BLaER1 treated with 17β-estradiol and CSF1 and Interleukin-3, amounts not matched to agents 10 nM and 100 nM (cell line): ENCODE results near the gene PLEKHA3.

Experiments used
- H3K27ac ChIP-seq, 11 experiments: shearing (Covaris generic); formaldehyde crosslinking; 2 replicates each; pipeline ENCODE4 v1.8.1; 2022
- H3K27me3 ChIP-seq, 11 experiments: shearing (Covaris generic); formaldehyde crosslinking; 2 replicates each; pipeline ENCODE4 v1.8.1; 2022
- H3K36me3 ChIP-seq, 11 experiments: shearing (Covaris generic); formaldehyde crosslinking; 2 replicates each; pipeline ENCODE4 v1.8.1; 2022
- H3K4me1 ChIP-seq, 10 experiments: shearing (Covaris generic); formaldehyde crosslinking; 2 replicates each; pipeline ENCODE4 v1.8.1; 2022
- H3K4me2 ChIP-seq, 11 experiments: shearing (Covaris generic); formaldehyde crosslinking; 2 replicates each; pipeline ENCODE4 v1.8.1; 2022
- H3K4me3 ChIP-seq, 10 experiments: shearing (Covaris generic); formaldehyde crosslinking; 2 replicates each; pipeline ENCODE4 v1.8.1; 2022
- H3K9ac ChIP-seq, 11 experiments: shearing (Covaris generic); formaldehyde crosslinking; 2 replicates each; pipeline ENCODE4 v1.8.1; 2022
- H3K9me3 ChIP-seq, 11 experiments: shearing (Covaris generic); formaldehyde crosslinking; replicated peaks in 1 of 11; 2 replicates each; pipeline ENCODE4 v1.8.1; 2022
- H4K20me1 ChIP-seq, 11 experiments: shearing (Covaris generic); formaldehyde crosslinking; 2 replicates each; pipeline ENCODE4 v1.8.1; 2022
- Cebpa-rat ChIP-seq, 11 experiments: shearing (Covaris generic); IDR thresholded peaks; 2 replicates each; pipeline ENCODE4 v1.8.1; 2022

PLEKHA3 gene

GRCh38 chr2:178476477-178476876 lies 3.8 kb upstream of the PLEKHA3 start:
- Histone ChIP-seq H3K4me3 (peak overlapping the region in 1 of 10 experiments; percentile 74; a peak in 2 of 20 replicates), H3K9me3 (no peaks in the 10 kb centered on the region), H3K4me1 (peaks cover 12 to 38% (median 23%) of the 10 kb centered on the region in 10 experiments), H3K9ac (no peak overlapping the region), H3K36me3 (peaks cover 0 to 11% (median 0%) of the 10 kb centered on the region in 11 experiments; a peak in 6 of 22 replicates), H3K4me2 (peak overlapping the region in 10 of 11 experiments; percentile 82 to 99 (median 89); a peak in 18 of 22 replicates), H3K27ac (no peak overlapping the region), H4K20me1 (peaks cover 0 to 7% (median 4%) of the 10 kb centered on the region in 11 experiments; a peak in 12 of 22 replicates), H3K27me3 (no peaks in the 10 kb centered on the region)
- TF ChIP-seq Cebpa-rat (IDR thresholded peaks at IDR 0.05) = no peak

- peak overlapping the region; percentile 82 to 99 (median 89) for H3K4me2 ChIP-seq
- H3K27me3 ChIP-seq = no peaks in the 10 kb centered on the region
- no peaks in the 10 kb centered on the region for H3K9me3 ChIP-seq
- peaks cover 0 to 18% (median 14%) of the 10 kb centered on the region in 11 experiments; a peak in 14 of 22 replicates for H4K20me1 ChIP-seq
- peak overlapping the region; percentile 74 to 91 (median 86) for H3K4me3 ChIP-seq
- TF ChIP-seq Cebpa-rat (IDR thresholded peaks at IDR 0.05) = no peak
- H3K9ac ChIP-seq = peak overlapping the region; percentile 84 to 91 (median 88); a peak in 21 of 22 replicates
- H3K36me3 ChIP-seq = peaks cover 0 to 4% (median 0%) of the 10 kb centered on the region in 11 experiments; a peak in 3 of 22 replicates
- H3K27ac ChIP-seq = peak overlapping the region; percentile 80 to 93 (median 86); a peak in 21 of 22 replicates
- H3K4me1 ChIP-seq = peaks cover 23 to 49% (median 34%) of the 10 kb centered on the region in 10 experiments
Observed at GRCh38 chr2:178477443-178478129, 2.7 kb upstream of the PLEKHA3 start.

GRCh38 chr2:178478130-178478438 lies 2.2 kb upstream of the PLEKHA3 start:
- Histone ChIP-seq H3K27ac (peak overlapping the region; percentile 80 to 93 (median 86); a peak in 21 of 22 replicates), H3K36me3 (peaks cover 0 to 4% (median 0%) of the 10 kb centered on the region in 11 experiments; a peak in 3 of 22 replicates), H3K4me1 (peaks cover 26 to 54% (median 38%) of the 10 kb centered on the region in 10 experiments), H3K27me3 (no peaks in the 10 kb centered on the region), H3K4me2 (peak overlapping the region; percentile 82 to 99 (median 89)), H3K4me3 (peak overlapping the region; percentile 74 to 91 (median 86)), H3K9ac (peak overlapping the region; percentile 84 to 91 (median 88)), H3K9me3 (no peaks in the 10 kb centered on the region), H4K20me1 (peaks cover 0 to 23% (median 19%) of the 10 kb centered on the region in 11 experiments; a peak in 15 of 22 replicates)
- no peak for TF ChIP-seq Cebpa-rat (IDR thresholded peaks at IDR 0.05)

GRCh38 chr2:178478439-178479274 lies 1.6 kb upstream of the PLEKHA3 start, which contains the start of gene FKBP7:
FKBP7 (minus strand) TSS chr2:178478600; CDS start chr2:178478499, 101 bp downstream.
- no peak for TF ChIP-seq Cebpa-rat (IDR thresholded peaks at IDR 0.05)
- H3K4me3 ChIP-seq = peak within 1 kb of the TSS; percentile 74 to 91 (median 86)
- peaks cover 26 to 57% (median 39%) of the 10 kb centered on the region in 10 experiments for H3K4me1 ChIP-seq
- H3K36me3 ChIP-seq = peaks cover 0 to 4% (median 0%) of the 10 kb centered on the region in 11 experiments; a peak in 2 of 22 replicates
- no peaks in the 10 kb centered on the region for H3K9me3 ChIP-seq
- H3K27ac ChIP-seq = peak within 1 kb of the TSS; percentile 80 to 93 (median 86)
- peak within 1 kb of the TSS; percentile 84 to 91 (median 88) for H3K9ac ChIP-seq
- H3K4me2 ChIP-seq = peak within 1 kb of the TSS; percentile 82 to 99 (median 89)
- peaks cover 3 to 29% (median 25%) of the 10 kb centered on the region in 11 experiments; a peak in 15 of 22 replicates for H4K20me1 ChIP-seq
- H3K27me3 ChIP-seq = no peaks in the 10 kb centered on the region

- Histone ChIP-seq H3K9me3 (no peaks in the 10 kb centered on the region), H3K9ac (peak overlapping the region; percentile 84 to 91 (median 88); a peak in 18 of 22 replicates), H3K27ac (peak overlapping the region in 9 of 11 experiments; percentile 82 to 93 (median 88); a peak in 14 of 22 replicates)
Observed at GRCh38 chr2:178479275-178479616, 1.0 kb upstream of the PLEKHA3 start.

GRCh38 chr2:178479758-178480226 lies 465 bp upstream of the PLEKHA3 start:
- Histone ChIP-seq H3K27ac (peak overlapping the region; percentile 72 to 91 (median 87); a peak in 21 of 22 replicates), H3K36me3 (peaks cover 0 to 3% (median 0%) of the 10 kb centered on the region in 11 experiments; a peak in 3 of 22 replicates), H3K4me3 (peak overlapping the region; percentile 74 to 90 (median 83)), H3K4me1 (peaks cover 26 to 67% (median 44%) of the 10 kb centered on the region in 10 experiments), H3K4me2 (peak overlapping the region; percentile 82 to 99 (median 89)), H3K27me3 (no peaks in the 10 kb centered on the region), H3K9me3 (no peaks in the 10 kb centered on the region), H3K9ac (peak overlapping the region; percentile 86 to 92 (median 89)), H4K20me1 (peaks cover 10 to 40% (median 34%) of the 10 kb centered on the region in 11 experiments; a peak in 15 of 22 replicates)
- no peak for TF ChIP-seq Cebpa-rat (IDR thresholded peaks at IDR 0.05)

More at GRCh38 chr2:178479275-178479616, 1.0 kb upstream of the PLEKHA3 start:
- Histone ChIP-seq H3K36me3 (peaks cover 0 to 4% (median 0%) of the 10 kb centered on the region in 11 experiments; a peak in 2 of 22 replicates), H3K4me3 (peak overlapping the region; percentile 74 to 91 (median 86)), H3K4me2 (peak overlapping the region; percentile 82 to 99 (median 89)), H3K4me1 (peaks cover 26 to 63% (median 42%) of the 10 kb centered on the region in 10 experiments), H4K20me1 (peaks cover 9 to 34% (median 29%) of the 10 kb centered on the region in 11 experiments; a peak in 15 of 22 replicates), H3K27me3 (no peaks in the 10 kb centered on the region)
- no peak for TF ChIP-seq Cebpa-rat (IDR thresholded peaks at IDR 0.05)

GRCh38 chr2:178482437-178482836 lies 2.2 kb downstream of the PLEKHA3 start:
- peak overlapping the region; percentile 82 to 99 (median 92) for H3K4me2 ChIP-seq
- H3K4me3 ChIP-seq = peak overlapping the region in 7 of 10 experiments; percentile 74 to 90 (median 83); a peak in 6 of 20 replicates
- no peaks in the 10 kb centered on the region for H3K9me3 ChIP-seq
- TF ChIP-seq Cebpa-rat (IDR thresholded peaks at IDR 0.05) = no peak
- 0 out of 22 replicates have a peak overlapping the region, but pooled peaks of 1 of the 11 experiments have one; percentile 89 for H3K9ac ChIP-seq
- H3K27ac ChIP-seq = no peak overlapping the region
- peaks cover 26 to 48% (median 35%) of the 10 kb centered on the region in 10 experiments for H3K4me1 ChIP-seq
- peaks cover 17 to 30% (median 21%) of the 10 kb centered on the region in 11 experiments for H3K36me3 ChIP-seq
- peaks cover 10 to 66% (median 46%) of the 10 kb centered on the region in 11 experiments; a peak in 15 of 22 replicates for H4K20me1 ChIP-seq
- no peaks in the 10 kb centered on the region for H3K27me3 ChIP-seq
